WTC11 (cell line): ENCODE results near the gene BRI3. TPM values are rescaled to one million over a fixed set of nuclear protein-coding genes. Genes with fewer than 3 reads are reported as not detected.
A peak's percentile ranks its signal among the peaks of the same experiment; 100 is the strongest.

ENCODE experiments used
- ATAC-seq: fragments of 200-7000 bp; cut with Tn5 transposase; 2 replicates; pipeline ENCODE4 v1.10.0; 2021; ENCODE audit warnings: mild to moderate bottlenecking, moderate library complexity
- CTCF ChIA-PET: fragments of 300-600 bp; sonication (Branson Sonifier 250); formaldehyde crosslinking; loops from one replicate; lab custom pipeline; 2021; ENCODE audit warnings: antibody characterized with exemption; lab: Charles Lee
- POLR2A ChIA-PET: fragments of 350-600 bp; sonication (Branson Sonifier 250); formaldehyde crosslinking; loops from one replicate; lab custom pipeline; 2021; ENCODE audit warnings: antibody characterized with exemption; lab: Charles Lee
- DNase-seq: peaks from one replicate; pipeline ENCODE4 v3.0.0; 2021; ENCODE audit warnings: low spot score
- H3K27ac Mint-ChIP-seq: 2 replicates; pipeline ENCODE4 v1.8.0; 2021; ENCODE audit warnings: mixed read lengths
- H3K27me3 Mint-ChIP-seq: 2 replicates; pipeline ENCODE4 v1.8.0; 2021; ENCODE audit warnings: low read depth, mild to moderate bottlenecking, moderate library complexity, mixed read lengths
- H3K36me3 Mint-ChIP-seq: 2 replicates; pipeline ENCODE4 v1.8.0; 2021; ENCODE audit warnings: mixed read lengths
- H3K4me1 Mint-ChIP-seq: 2 replicates; pipeline ENCODE4 v1.8.0; 2022; ENCODE audit warnings: mixed read lengths
- H3K4me3 Mint-ChIP-seq: 2 replicates; pipeline ENCODE4 v1.8.0; 2021; ENCODE audit warnings: mild to moderate bottlenecking, moderate library complexity, mixed read lengths
- H3K9me3 Mint-ChIP-seq: 2 replicates; pipeline ENCODE4 v1.8.0; 2021; ENCODE audit warnings: mixed read lengths
- ATF1 ChIP-seq: sonication (generic); formaldehyde crosslinking; IDR thresholded peaks from 2 replicates; pipeline ENCODE4 v1.8.1; 2023; ENCODE audit warnings: mild to moderate bottlenecking, moderate library complexity, missing genetic modification reagents
- ATF2 ChIP-seq: sonication (generic); formaldehyde crosslinking; IDR thresholded peaks from 2 replicates; pipeline ENCODE4 v1.8.1; 2022; ENCODE audit warnings: low read depth, missing genetic modification reagents, borderline replicate concordance
- ATF3 ChIP-seq: sonication (generic); formaldehyde crosslinking; conservative IDR thresholded peaks from 2 replicates; pipeline ENCODE4 v1.8.1; 2022; ENCODE audit warnings: mild to moderate bottlenecking, missing genetic modification reagents
- CDX4 ChIP-seq: fragments of 250-450 bp; sonication (Bioruptor Pico); IDR thresholded peaks from 2 replicates; pipeline ENCODE4 v1.9.0; 2021; ENCODE audit warnings: moderate library complexity, mild to moderate bottlenecking, inconsistent platforms, borderline replicate concordance
- E2F1 ChIP-seq: sonication (generic); formaldehyde crosslinking; IDR thresholded peaks from 2 replicates; pipeline ENCODE4 v1.8.0; 2022; ENCODE audit warnings: mild to moderate bottlenecking, missing genetic modification reagents
- ELF4 ChIP-seq: sonication (generic); formaldehyde crosslinking; IDR thresholded peaks from 2 replicates; pipeline ENCODE4 v1.8.1; 2022; ENCODE audit warnings: low read depth, mild to moderate bottlenecking, moderate library complexity, missing genetic modification reagents
- FOXK1 ChIP-seq: sonication (generic); formaldehyde crosslinking; IDR thresholded peaks from 2 replicates; pipeline ENCODE4 v1.8.0; 2022; ENCODE audit warnings: mild to moderate bottlenecking, moderate library complexity, missing genetic modification reagents
- GRHL2 ChIP-seq: fragments of 250-450 bp; sonication (Bioruptor Pico); IDR thresholded peaks from 2 replicates; pipeline ENCODE4 v1.8.0; 2022; ENCODE audit warnings: mild to moderate bottlenecking, moderate library complexity; ENCODE audit not compliant: insufficient replicate concordance, severe bottlenecking
- IRF1 ChIP-seq: sonication (generic); formaldehyde crosslinking; IDR thresholded peaks from 2 replicates; pipeline ENCODE4 v1.8.0; 2023; ENCODE audit warnings: missing genetic modification reagents
- JAZF1 ChIP-seq: fragments of 250-450 bp; sonication (Bioruptor Pico); IDR thresholded peaks from 2 replicates; pipeline ENCODE4 v1.9.0; 2021; ENCODE audit warnings: moderate library complexity, mild to moderate bottlenecking, inconsistent platforms
- MAX ChIP-seq: sonication (generic); formaldehyde crosslinking; IDR thresholded peaks from 2 replicates; pipeline ENCODE4 v1.8.0; 2022; ENCODE audit warnings: mild to moderate bottlenecking, missing genetic modification reagents
- MYBL2 ChIP-seq: sonication (generic); formaldehyde crosslinking; IDR thresholded peaks from 2 replicates; pipeline ENCODE4 v1.8.1; 2023; ENCODE audit warnings: mild to moderate bottlenecking, moderate library complexity, missing genetic modification reagents
- NFATC4 ChIP-seq: fragments of 250-450 bp; sonication (Bioruptor Pico); IDR thresholded peaks from 2 replicates; pipeline ENCODE4 v1.9.0; 2021; ENCODE audit warnings: mild to moderate bottlenecking
- NR2C2 ChIP-seq: sonication (generic); formaldehyde crosslinking; IDR thresholded peaks from 2 replicates; pipeline ENCODE4 v1.8.0; 2022; ENCODE audit warnings: mild to moderate bottlenecking, missing genetic modification reagents
- OVOL2 ChIP-seq: fragments of 250-450 bp; sonication (Bioruptor Pico); IDR thresholded peaks from 2 replicates; pipeline ENCODE4 v1.9.0; 2021; ENCODE audit warnings: mild to moderate bottlenecking, borderline replicate concordance
- PRDM15 ChIP-seq: sonication (generic); formaldehyde crosslinking; IDR thresholded peaks from 2 replicates; pipeline ENCODE4 v1.8.0; 2022; ENCODE audit warnings: missing genetic modification reagents
- PRRX2 ChIP-seq: fragments of 250-450 bp; sonication (Bioruptor Pico); IDR thresholded peaks from 2 replicates; pipeline ENCODE4 v1.8.0; 2021; ENCODE audit warnings: mild to moderate bottlenecking
- RELA ChIP-seq: sonication (generic); formaldehyde crosslinking; IDR thresholded peaks from 2 replicates; pipeline ENCODE4 v1.8.1; 2022; ENCODE audit warnings: missing genetic modification reagents, mild to moderate bottlenecking, borderline replicate concordance
- SOX15 ChIP-seq: fragments of 250-450 bp; sonication (Bioruptor Pico); IDR thresholded peaks from 2 replicates; pipeline ENCODE4 v1.9.0; 2021; ENCODE audit warnings: mild to moderate bottlenecking
- SP1 ChIP-seq: sonication (generic); formaldehyde crosslinking; conservative IDR thresholded peaks from 2 replicates; pipeline ENCODE4 v1.8.1; 2022; ENCODE audit warnings: missing genetic modification reagents
- USF2 ChIP-seq: sonication (generic); formaldehyde crosslinking; IDR thresholded peaks from 2 replicates; pipeline ENCODE4 v1.8.1; 2023; ENCODE audit warnings: mild to moderate bottlenecking, missing genetic modification reagents, moderate library complexity
- ZNF121 ChIP-seq: sonication (generic); formaldehyde crosslinking; IDR thresholded peaks from 2 replicates; pipeline ENCODE4 v1.8.0; 2023; ENCODE audit warnings: missing genetic modification reagents
- ZNF219 ChIP-seq: sonication (generic); formaldehyde crosslinking; IDR thresholded peaks from 2 replicates; pipeline ENCODE4 v1.8.0; 2023; ENCODE audit warnings: missing genetic modification reagents, mild to moderate bottlenecking, borderline replicate concordance
- ZNF263 ChIP-seq: sonication (generic); formaldehyde crosslinking; IDR thresholded peaks from 2 replicates; pipeline ENCODE4 v1.8.1; 2022; ENCODE audit warnings: low read depth, mild to moderate bottlenecking, moderate library complexity, missing genetic modification reagents
- ZNF512 ChIP-seq: sonication (generic); formaldehyde crosslinking; IDR thresholded peaks from 2 replicates; pipeline ENCODE4 v1.8.1; 2022; ENCODE audit warnings: missing genetic modification reagents, borderline replicate concordance
- total RNA-seq: library from RNA; stranded (reverse); gene quantifications from 3 replicates; pipeline ENCODE4 v1.2.3, GENCODE V29; 2021

The BRI3 gene
- total RNA-seq, 1 experiment from 2014 or later: 112 TPM

- DNase-seq (no peak), ATAC-seq (peak; percentile 16)
- ChIA-PET POLR2A (interaction anchor here (0.7 kb wide), 1 partner anchor 1020 kb away, joined by 3 read pairs; no protein-coding TSS in a partner anchor), CTCF (no interaction called here)
- Mint-ChIP-seq H3K27me3 (no peaks in the 10 kb centered on the region), H3K27ac (no peak overlapping the region), H3K36me3 (peaks cover 21% of the 10 kb centered on the region), H3K4me3 (no peak overlapping the region), H3K4me1 (peaks cover 29% of the 10 kb centered on the region), H3K9me3 (no peaks in the 10 kb centered on the region)
- TF ChIP-seq USF2 (CRISPR knock-in tag): no peak
- no peak for TF ChIP-seq JAZF1
- no peak for TF ChIP-seq ZNF512 (CRISPR knock-in tag)
- TF ChIP-seq ELF4 (CRISPR knock-in tag): no peak
- TF ChIP-seq ATF2 (CRISPR knock-in tag): no peak
- TF ChIP-seq ATF1 (CRISPR knock-in tag): no peak
- TF ChIP-seq ATF3 (CRISPR knock-in tag): no peak
- TF ChIP-seq MYBL2 (CRISPR knock-in tag): no peak
- TF ChIP-seq GRHL2 (CRISPR knock-in tag): no peak
- no peak for TF ChIP-seq NR2C2
- no peak for TF ChIP-seq SOX15 (CRISPR knock-in tag)
- TF ChIP-seq FOXK1 (CRISPR knock-in tag): no peak
Measured at GRCh38 chr7:98291717-98292116, 10.2 kb downstream of the BRI3 start.

- peaks cover 25% of the 10 kb centered on the region for H3K36me3 Mint-ChIP-seq
Measured at GRCh38 chr7:98293265-98293664, 11.8 kb downstream of the BRI3 start.

More at GRCh38 chr7:98293265-98293664, 11.8 kb downstream of the BRI3 start:
- H3K27ac Mint-ChIP-seq: no peak overlapping the region
- TF ChIP-seq ZNF219 (CRISPR knock-in tag): no peak
- no peak for TF ChIP-seq OVOL2 (CRISPR knock-in tag)
- TF ChIP-seq MAX (CRISPR knock-in tag): no peak
- no peak for TF ChIP-seq JAZF1
- TF ChIP-seq IRF1 (CRISPR knock-in tag): no peak
- no peak for TF ChIP-seq SP1
- TF ChIP-seq ZNF263: no peak
- TF ChIP-seq E2F1: no peak
- no peak for TF ChIP-seq CDX4 (CRISPR knock-in tag)
- TF ChIP-seq PRRX2: no peak
- no peak for TF ChIP-seq NFATC4 (CRISPR knock-in tag)
- TF ChIP-seq ZNF121: no peak
- TF ChIP-seq RELA (CRISPR knock-in tag): no peak
- TF ChIP-seq PRDM15 (CRISPR knock-in tag): no peak
- TF ChIP-seq, all 79 proteins: peak for 0
- Mint-ChIP-seq H3K27me3 (no peaks in the 10 kb centered on the region), H3K9me3 (no peaks in the 10 kb centered on the region), H3K4me1 (peaks cover 24% of the 10 kb centered on the region), H3K4me3 (no peak overlapping the region)
- ChIA-PET POLR2A (no interaction called here), CTCF (interaction anchor here (3.7 kb wide), 1 partner anchor 108 kb away, joined by 34 read pairs; the partner anchor contains the start of gene BAIAP2L1)
- ATAC-seq (no peak), DNase-seq (no peak)
